DOHH2 (cell line): ENCODE measurements around the gene PPP2R2B.

Experiments
- H3F3A ChIP-seq: fragments of 200-600 bp; sonication (generic), shearing (Covaris generic); 2 replicates; pipeline ENCODE4 v1.6.0; 2016; ENCODE audit warnings: antibody characterized with exemption, mild to moderate bottlenecking; ENCODE audit not compliant: control insufficient read depth, insufficient read depth
- H3K27ac ChIP-seq: fragments of 200-600 bp; sonication (generic); 2 replicates; pipeline ENCODE4 v1.5.1; 2014; ENCODE audit warnings: low read depth, mild to moderate bottlenecking, low read length, moderate library complexity
- H3K27me3 ChIP-seq: fragments of 200-600 bp; sonication (generic); 2 replicates; pipeline ENCODE4 v1.6.1; 2014; ENCODE audit warnings: mild to moderate bottlenecking, low read length, mixed read lengths; ENCODE audit not compliant: control insufficient read depth
- H3K36me3 ChIP-seq: fragments of 200-600 bp; sonication (generic); 2 replicates; pipeline ENCODE4 v1.6.1; 2014; ENCODE audit warnings: mild to moderate bottlenecking, low read length, moderate library complexity, mixed read lengths; ENCODE audit not compliant: control insufficient read depth
- H3K4me1 ChIP-seq: fragments of 200-600 bp; sonication (generic); 2 replicates; pipeline ENCODE4 v1.6.1; 2014; ENCODE audit warnings: mild to moderate bottlenecking, low read length, mixed read lengths; ENCODE audit not compliant: control insufficient read depth
- H3K4me2 ChIP-seq: fragments of 200-600 bp; sonication (generic); 2 replicates; pipeline ENCODE4 v1.6.0; 2014; ENCODE audit warnings: mild to moderate bottlenecking, low read length, moderate library complexity
- H3K4me3 ChIP-seq: fragments of 200-600 bp; sonication (generic); 2 replicates; pipeline ENCODE4 v1.5.1; 2014; ENCODE audit warnings: mild to moderate bottlenecking, low read length, mixed read lengths
- H3K79me2 ChIP-seq: fragments of 200-600 bp; sonication (generic); 2 replicates; pipeline ENCODE4 v1.6.1; 2014; ENCODE audit warnings: mild to moderate bottlenecking, low read length, mixed read lengths; ENCODE audit not compliant: control insufficient read depth
- H3K9me2 ChIP-seq: fragments of 200-600 bp; sonication (generic); replicated peaks from 2 replicates; pipeline ENCODE4 v1.6.1; 2014; ENCODE audit warnings: mild to moderate bottlenecking, low read length, mixed read lengths; ENCODE audit not compliant: control insufficient read depth
- H3K9me3 ChIP-seq: fragments of 200-600 bp; sonication (generic); 2 replicates; pipeline ENCODE4 v1.6.1; 2014; ENCODE audit warnings: antibody characterized with exemption, low read length, mixed read lengths; ENCODE audit not compliant: control insufficient read depth, insufficient read depth
- H4K20me1 ChIP-seq: fragments of 200-600 bp; sonication (generic); 2 replicates; pipeline ENCODE4 v1.6.0; 2014; ENCODE audit warnings: low read depth, mild to moderate bottlenecking, antibody characterized with exemption, low read length, moderate library complexity; ENCODE audit not compliant: control insufficient read depth, insufficient read depth
- EZH2phosphoT487 ChIP-seq: fragments of 200-600 bp; sonication (generic); IDR thresholded peaks from 2 replicates; pipeline ENCODE4 v1.6.1; 2017; ENCODE audit warnings: borderline replicate concordance, mild to moderate bottlenecking, antibody characterized with exemption, low read length, moderate library complexity, mixed read lengths
- TF ChIP-seq, protein P1 (sequence below): fragments of 200-600 bp; sonication (generic); IDR thresholded peaks from one replicate; pipeline ENCODE4 v1.5.1; 2014; ENCODE audit warnings: antibody characterized with exemption, mild to moderate bottlenecking, low read depth, low read length; ENCODE audit not compliant: poor library complexity, severe bottlenecking

PPP2R2B gene

DNA sequence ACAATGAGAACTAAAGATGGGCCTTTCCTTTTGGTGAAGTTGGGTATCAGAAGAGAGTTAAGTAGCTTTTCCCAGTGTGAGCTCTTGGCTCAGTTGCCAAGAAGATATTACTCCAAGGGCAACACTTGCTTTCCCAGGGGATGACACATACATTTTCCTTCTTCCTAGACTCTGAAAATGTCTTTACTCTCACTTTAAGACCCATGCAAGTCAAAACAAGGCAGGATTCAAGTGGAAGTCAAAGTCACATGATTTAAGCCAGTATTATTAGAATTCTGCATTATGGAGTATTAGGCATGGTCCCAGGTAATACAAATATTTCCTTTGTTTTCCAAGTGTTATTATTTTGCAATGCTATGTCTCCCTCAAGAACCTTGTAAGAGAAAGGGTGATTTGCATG lies 175.1 kb downstream of the PPP2R2B start:
- Histone ChIP-seq H3K36me3 (no peaks in the 10 kb centered on the region), H3K27ac (no peak overlapping the region)

DNA sequence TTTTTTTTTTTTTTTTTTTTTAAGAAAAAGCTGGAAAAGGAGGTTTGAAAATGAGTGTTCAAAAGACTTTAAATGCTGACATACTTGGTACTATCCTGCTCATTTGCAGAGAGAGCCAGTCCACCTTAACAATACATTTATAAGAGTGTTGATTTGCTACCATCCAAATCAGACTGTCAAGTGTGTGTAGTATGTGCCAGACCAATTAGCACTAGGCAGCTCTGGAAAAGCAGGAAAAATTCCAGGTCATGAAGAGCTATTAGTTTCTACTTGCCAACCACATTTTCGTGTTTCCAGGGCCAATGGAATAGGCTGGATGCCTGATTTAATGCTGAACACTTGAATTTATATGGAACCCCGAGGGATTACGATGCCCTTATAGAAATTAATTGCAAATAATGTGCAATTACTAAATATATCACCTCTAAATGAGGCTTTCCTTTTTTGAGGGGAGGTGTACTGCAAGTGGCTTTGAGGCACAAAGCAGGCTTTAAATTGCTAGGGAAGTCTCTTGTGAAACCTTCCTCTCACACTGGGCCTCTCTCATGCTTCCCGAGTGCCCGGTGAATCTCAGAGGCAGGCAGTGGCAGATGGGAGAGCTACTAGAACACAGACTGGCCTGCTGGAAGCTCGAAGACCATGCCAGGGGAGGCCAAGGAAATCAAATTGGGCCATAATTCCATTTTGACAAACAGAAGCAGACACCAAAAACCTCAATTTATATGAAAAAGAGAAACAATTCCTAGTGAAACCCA lies 178.7 kb downstream of the PPP2R2B start:
- Histone ChIP-seq H3K9me3 (no peaks in the 10 kb centered on the region), H3K36me3 (no peaks in the 10 kb centered on the region), H3K4me1 (no peaks in the 10 kb centered on the region), H3K4me2 (no peak overlapping the region), H3F3A (no peaks in the 10 kb centered on the region), H3K27ac (no peak overlapping the region), H3K79me2 (no peaks in the 10 kb centered on the region), H3K9me2 (no peaks in the 10 kb centered on the region), H4K20me1 (no peaks in the 10 kb centered on the region), H3K27me3 (no peaks in the 10 kb centered on the region), H3K4me3 (no peak overlapping the region)
- no peak for TF ChIP-seq EZH2phosphoT487
- TF ChIP-seq, protein P1, sequence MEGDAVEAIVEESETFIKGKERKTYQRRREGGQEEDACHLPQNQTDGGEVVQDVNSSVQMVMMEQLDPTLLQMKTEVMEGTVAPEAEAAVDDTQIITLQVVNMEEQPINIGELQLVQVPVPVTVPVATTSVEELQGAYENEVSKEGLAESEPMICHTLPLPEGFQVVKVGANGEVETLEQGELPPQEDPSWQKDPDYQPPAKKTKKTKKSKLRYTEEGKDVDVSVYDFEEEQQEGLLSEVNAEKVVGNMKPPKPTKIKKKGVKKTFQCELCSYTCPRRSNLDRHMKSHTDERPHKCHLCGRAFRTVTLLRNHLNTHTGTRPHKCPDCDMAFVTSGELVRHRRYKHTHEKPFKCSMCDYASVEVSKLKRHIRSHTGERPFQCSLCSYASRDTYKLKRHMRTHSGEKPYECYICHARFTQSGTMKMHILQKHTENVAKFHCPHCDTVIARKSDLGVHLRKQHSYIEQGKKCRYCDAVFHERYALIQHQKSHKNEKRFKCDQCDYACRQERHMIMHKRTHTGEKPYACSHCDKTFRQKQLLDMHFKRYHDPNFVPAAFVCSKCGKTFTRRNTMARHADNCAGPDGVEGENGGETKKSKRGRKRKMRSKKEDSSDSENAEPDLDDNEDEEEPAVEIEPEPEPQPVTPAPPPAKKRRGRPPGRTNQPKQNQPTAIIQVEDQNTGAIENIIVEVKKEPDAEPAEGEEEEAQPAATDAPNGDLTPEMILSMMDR = no peak

More for the DNA sequence above, 175.1 kb downstream of the PPP2R2B start:
- Histone ChIP-seq H3K9me3 (no peaks in the 10 kb centered on the region), H3K4me1 (no peaks in the 10 kb centered on the region), H3K4me2 (no peak overlapping the region), H3K79me2 (no peaks in the 10 kb centered on the region), H3K4me3 (no peak overlapping the region), H3K27me3 (no peaks in the 10 kb centered on the region), H4K20me1 (no peaks in the 10 kb centered on the region), H3F3A (no peaks in the 10 kb centered on the region), H3K9me2 (no peaks in the 10 kb centered on the region)
- no peak for TF ChIP-seq EZH2phosphoT487
- TF ChIP-seq, protein P1 = no peak

DNA sequence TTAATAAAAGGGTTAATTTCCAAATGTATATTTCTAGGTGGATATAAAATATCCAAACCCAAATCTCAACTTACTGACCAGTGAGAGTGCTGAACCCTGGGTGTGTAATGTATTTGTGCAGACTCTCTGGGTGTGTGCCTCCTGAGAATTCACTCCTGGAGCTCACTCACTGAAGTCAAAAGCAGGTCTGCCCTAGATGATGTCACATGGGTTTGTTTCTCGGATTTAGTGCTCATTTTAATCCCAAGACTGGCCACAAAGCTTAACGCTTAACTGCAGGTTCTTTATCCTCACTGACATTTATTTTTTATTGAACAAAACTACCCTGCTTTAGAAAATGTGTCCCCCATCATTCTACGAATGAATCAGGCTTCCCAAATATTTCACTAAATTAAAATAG lies 179.4 kb downstream of the PPP2R2B start:
- TF ChIP-seq EZH2phosphoT487 = no peak
- no peaks in the 10 kb centered on the region for H3F3A ChIP-seq
- H4K20me1 ChIP-seq = no peaks in the 10 kb centered on the region
- no peak overlapping the region for H3K27ac ChIP-seq
- no peaks in the 10 kb centered on the region for H3K36me3 ChIP-seq
- H3K4me2 ChIP-seq = no peak overlapping the region
- no peak overlapping the region for H3K4me3 ChIP-seq
- H3K9me2 ChIP-seq = no peaks in the 10 kb centered on the region
- no peaks in the 10 kb centered on the region for H3K4me1 ChIP-seq
- H3K79me2 ChIP-seq = no peaks in the 10 kb centered on the region
- no peaks in the 10 kb centered on the region for H3K27me3 ChIP-seq
- no peaks in the 10 kb centered on the region for H3K9me3 ChIP-seq

DNA sequence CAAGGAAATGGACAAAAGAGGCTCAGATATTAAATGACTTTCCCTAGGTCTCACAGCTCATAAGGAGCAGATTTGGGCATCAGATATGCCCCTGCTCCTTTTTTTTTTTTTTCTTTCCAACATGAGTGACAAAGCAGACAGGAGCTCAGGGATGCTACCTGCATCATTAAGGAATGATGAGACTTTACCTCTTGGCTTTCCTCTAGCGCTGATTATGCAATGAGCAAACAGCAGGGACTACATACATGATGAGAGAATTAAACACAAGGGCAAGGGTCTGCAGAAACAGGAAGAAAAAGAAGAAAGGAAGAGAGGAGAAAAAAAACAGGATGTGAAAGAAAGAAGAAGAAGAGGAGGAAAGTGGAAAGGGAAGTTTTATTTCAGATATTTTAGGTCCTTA lies 179.9 kb downstream of the PPP2R2B start:
- H3K4me3 ChIP-seq = no peak overlapping the region
- H3K27me3 ChIP-seq = no peaks in the 10 kb centered on the region
- no peaks in the 10 kb centered on the region for H4K20me1 ChIP-seq
- TF ChIP-seq, protein P1 = no peak
- no peak overlapping the region for H3K27ac ChIP-seq
- H3K9me2 ChIP-seq = no peaks in the 10 kb centered on the region
- no peaks in the 10 kb centered on the region for H3K4me1 ChIP-seq
- no peaks in the 10 kb centered on the region for H3F3A ChIP-seq
- H3K36me3 ChIP-seq = no peaks in the 10 kb centered on the region
- no peak overlapping the region for H3K4me2 ChIP-seq
- no peaks in the 10 kb centered on the region for H3K79me2 ChIP-seq
- H3K9me3 ChIP-seq = no peaks in the 10 kb centered on the region
